ENCODE data around the gene SLC6A13. TPM values are rescaled to one million over a fixed set of nuclear protein-coding genes. Genes with fewer than 3 reads are reported as not detected.

SLC6A13 gene
- total and polyA plus RNA-seq, 2 experiments from 2014 or later = not detected

DNA sequence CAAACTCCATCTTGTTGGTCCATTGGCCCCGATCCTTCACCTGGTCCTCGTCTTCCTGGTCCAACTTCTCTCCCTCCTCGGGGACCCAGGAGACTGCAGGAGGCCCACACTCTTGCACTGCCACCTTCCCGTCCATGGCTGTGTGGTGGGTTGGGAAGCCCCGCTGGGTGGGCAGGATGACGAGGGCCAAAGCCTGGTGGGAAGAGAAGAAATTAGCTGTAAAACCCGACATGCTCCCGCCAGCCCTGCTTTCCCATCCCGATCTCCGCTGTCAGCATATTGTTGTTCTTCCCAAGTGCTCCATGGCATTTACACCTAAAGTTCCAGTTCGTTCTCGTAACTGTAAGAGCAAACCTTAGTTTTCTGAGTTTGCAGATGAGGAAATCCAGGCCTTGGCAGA lies 52.8 kb downstream of the SLC6A13 start:
- no peak for TF ChIP-seq EZH2phosphoT487 (IDR thresholded peaks at IDR 0.05; ENCODE audit: insufficient read depth, low read depth)
- no peak for TF ChIP-seq EZH2 (IDR thresholded peaks at IDR 0.05; ENCODE audit: insufficient read depth, poor library complexity, severe bottlenecking)
- H3K4me1 ChIP-seq (ENCODE audit: insufficient read depth) = no peaks in the 10 kb centered on the region
- no peaks in the 10 kb centered on the region for H3K36me3 ChIP-seq (ENCODE audit: low read depth)
- H3K9me3 ChIP-seq (ENCODE audit: low read depth) = no peaks in the 10 kb centered on the region
- no peak overlapping the region for H3K4me2 ChIP-seq (ENCODE audit: unreplicated experiment)
- no peak overlapping the region for H2AFZ ChIP-seq
- in situ Hi-C loops (cut with MboI) = no loop called here
- no peaks in the 10 kb centered on the region for H3K79me2 ChIP-seq (ENCODE audit: insufficient read depth)
- H3K27me3 ChIP-seq (replicated peaks; ENCODE audit: insufficient read depth) = peaks cover 66% of the 10 kb centered on the region
- 66 to 69% methylated on average over 12 of the region's 12 CpGs for WGBS, 2 experiments (ENCODE audit: low coverage in 1 of 2, low lambda C conversion rate in 2 of 2, missing lambda C conversion rate in 2 of 2)
- no peak overlapping the region for H3K27ac ChIP-seq
- no peak for DNase-seq
- no peaks in the 10 kb centered on the region for H3F3A ChIP-seq (ENCODE audit: insufficient read depth)
- H3K9ac ChIP-seq = no peak overlapping the region
- H3K9me2 ChIP-seq (ENCODE audit: insufficient read depth) = no peaks in the 10 kb centered on the region
- no peak overlapping the region for H3K4me3 ChIP-seq
- H4K20me1 ChIP-seq (ENCODE audit: insufficient read depth) = no peaks in the 10 kb centered on the region

DNA sequence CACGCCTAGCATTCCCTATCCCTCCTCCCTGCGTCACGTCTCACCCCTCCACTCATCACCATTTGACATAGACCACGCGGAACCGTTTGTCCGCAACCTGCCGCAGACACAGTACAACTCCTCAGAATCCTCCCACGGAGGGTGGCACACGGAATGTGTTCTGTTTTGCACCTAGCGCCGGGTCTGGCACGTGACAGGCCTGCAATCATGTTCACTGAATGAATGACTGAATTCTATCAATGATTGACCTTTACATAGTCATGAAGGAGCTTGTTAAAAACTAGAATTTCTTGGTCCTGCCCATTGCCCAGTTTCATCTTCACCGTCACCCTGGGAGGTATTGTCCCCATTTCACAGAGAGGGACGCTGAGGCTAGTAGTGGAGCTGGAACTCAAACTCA lies 53.4 kb downstream of the SLC6A13 start:
- 73 to 76% methylated on average over 15 of the region's 15 CpGs for WGBS, 2 experiments (ENCODE audit: low coverage in 1 of 2, low lambda C conversion rate in 2 of 2, missing lambda C conversion rate in 2 of 2)
- no peaks in the 10 kb centered on the region for H4K20me1 ChIP-seq (ENCODE audit: insufficient read depth)

DNA sequence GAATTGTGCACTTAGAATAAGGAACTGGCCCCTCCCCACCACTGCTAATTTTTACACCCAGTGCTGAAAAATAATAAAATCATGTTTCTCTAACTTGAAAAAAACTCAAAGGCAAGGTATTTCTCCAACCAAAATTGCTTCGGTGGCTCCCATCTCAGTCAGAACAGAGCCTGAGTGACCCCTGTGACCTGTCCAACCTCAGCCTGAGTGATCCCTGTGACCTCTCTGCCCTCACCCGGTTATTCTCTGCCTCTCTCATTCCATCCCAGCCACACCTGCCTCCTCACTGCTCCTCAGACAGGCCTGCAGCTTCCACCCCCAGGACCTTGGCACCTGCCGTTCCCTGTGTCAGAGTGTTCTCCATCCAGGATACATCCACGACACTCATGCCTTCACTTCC lies 53.8 kb downstream of the SLC6A13 start:
- no peaks in the 10 kb centered on the region for H3K9me3 ChIP-seq (ENCODE audit: low read depth)
- no peaks in the 10 kb centered on the region for H3K4me1 ChIP-seq (ENCODE audit: insufficient read depth)
- H3K4me2 ChIP-seq (ENCODE audit: unreplicated experiment) = no peak overlapping the region
- TF ChIP-seq EZH2 (IDR thresholded peaks at IDR 0.05; ENCODE audit: insufficient read depth, poor library complexity, severe bottlenecking) = no peak
- TF ChIP-seq EZH2phosphoT487 (IDR thresholded peaks at IDR 0.05; ENCODE audit: insufficient read depth, low read depth) = no peak
- H3K4me3 ChIP-seq = no peak overlapping the region
- no peak overlapping the region for H3K27ac ChIP-seq
- no peaks in the 10 kb centered on the region for H3K79me2 ChIP-seq (ENCODE audit: insufficient read depth)
- H4K20me1 ChIP-seq (ENCODE audit: insufficient read depth) = no peaks in the 10 kb centered on the region
- H3K9me2 ChIP-seq (ENCODE audit: insufficient read depth) = no peaks in the 10 kb centered on the region
- H2AFZ ChIP-seq = no peak overlapping the region
- peaks cover 65% of the 10 kb centered on the region for H3K27me3 ChIP-seq (replicated peaks; ENCODE audit: insufficient read depth)
- in situ Hi-C loops (cut with MboI) = no loop called here
- no peak overlapping the region for H3K9ac ChIP-seq
- 40 to 47% methylated on average over 4 of the region's 4 CpGs for WGBS, 2 experiments (ENCODE audit: low coverage in 1 of 2, low lambda C conversion rate in 2 of 2, missing lambda C conversion rate in 2 of 2)
- H3F3A ChIP-seq (ENCODE audit: insufficient read depth) = no peaks in the 10 kb centered on the region
- no peak for DNase-seq
- H3K36me3 ChIP-seq (ENCODE audit: low read depth) = no peaks in the 10 kb centered on the region

More for the DNA sequence above, 53.4 kb downstream of the SLC6A13 start:
- in situ Hi-C loops (cut with MboI) = no loop called here
- Histone ChIP-seq H3K36me3 (ENCODE audit: low read depth) (no peaks in the 10 kb centered on the region), H3K27me3 (replicated peaks; ENCODE audit: insufficient read depth) (peaks cover 69% of the 10 kb centered on the region), H3K4me2 (ENCODE audit: unreplicated experiment) (no peak overlapping the region), H3K4me1 (ENCODE audit: insufficient read depth) (no peaks in the 10 kb centered on the region), H3K9me3 (ENCODE audit: low read depth) (no peaks in the 10 kb centered on the region), H3F3A (ENCODE audit: insufficient read depth) (no peaks in the 10 kb centered on the region), H3K9ac (no peak overlapping the region), H2AFZ (no peak overlapping the region), H3K27ac (no peak overlapping the region), H3K79me2 (ENCODE audit: insufficient read depth) (no peaks in the 10 kb centered on the region), H3K4me3 (no peak overlapping the region), H3K9me2 (ENCODE audit: insufficient read depth) (no peaks in the 10 kb centered on the region)
- DNase-seq = no peak
- TF ChIP-seq EZH2phosphoT487 (IDR thresholded peaks at IDR 0.05; ENCODE audit: insufficient read depth, low read depth) = no peak
- TF ChIP-seq EZH2 (IDR thresholded peaks at IDR 0.05; ENCODE audit: insufficient read depth, poor library complexity, severe bottlenecking) = no peak

DNA sequence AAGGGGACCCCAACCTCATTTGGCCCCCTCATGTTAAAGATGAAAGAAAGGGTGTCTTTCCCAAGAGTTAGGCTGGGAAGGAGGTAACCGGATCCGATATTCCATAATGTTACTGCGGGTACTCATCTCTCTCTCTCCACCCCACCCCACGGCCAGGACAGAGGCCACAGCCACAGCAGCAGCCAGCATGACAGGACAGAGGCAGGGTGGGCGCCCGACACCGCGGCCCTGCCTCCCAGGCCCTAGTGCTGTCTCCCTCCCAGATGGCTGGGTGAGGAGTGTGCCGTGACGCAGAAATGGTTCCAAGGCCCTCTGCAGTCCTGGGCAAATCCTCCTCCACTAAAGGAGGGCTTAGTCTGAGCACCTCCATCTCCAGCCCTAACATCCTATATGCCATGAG lies 54.8 kb downstream of the SLC6A13 start:
- 59 to 63% methylated on average over 10 of the region's 10 CpGs for WGBS, 2 experiments (ENCODE audit: low coverage in 1 of 2, low lambda C conversion rate in 2 of 2, missing lambda C conversion rate in 2 of 2)
- Histone ChIP-seq H3K79me2 (ENCODE audit: insufficient read depth) (no peaks in the 10 kb centered on the region), H3F3A (ENCODE audit: insufficient read depth) (no peaks in the 10 kb centered on the region), H4K20me1 (ENCODE audit: insufficient read depth) (no peaks in the 10 kb centered on the region), H3K4me3 (no peak overlapping the region), H2AFZ (no peak overlapping the region), H3K9me2 (ENCODE audit: insufficient read depth) (no peaks in the 10 kb centered on the region), H3K36me3 (ENCODE audit: low read depth) (no peaks in the 10 kb centered on the region), H3K4me1 (ENCODE audit: insufficient read depth) (no peaks in the 10 kb centered on the region), H3K4me2 (ENCODE audit: unreplicated experiment) (no peak overlapping the region), H3K9ac (no peak overlapping the region), H3K27ac (no peak overlapping the region), H3K27me3 (replicated peaks; ENCODE audit: insufficient read depth) (peaks cover 61% of the 10 kb centered on the region), H3K9me3 (ENCODE audit: low read depth) (no peaks in the 10 kb centered on the region)
- in situ Hi-C loops (cut with MboI) = no loop called here
- TF ChIP-seq EZH2phosphoT487 (IDR thresholded peaks at IDR 0.05; ENCODE audit: insufficient read depth, low read depth) (no peak), EZH2 (IDR thresholded peaks at IDR 0.05; ENCODE audit: insufficient read depth, poor library complexity, severe bottlenecking) (no peak)
- DNase-seq = no peak

Data from GM23248 (cell line).